Measurements from ENCODE around the gene MID1IP1.

DNA sequence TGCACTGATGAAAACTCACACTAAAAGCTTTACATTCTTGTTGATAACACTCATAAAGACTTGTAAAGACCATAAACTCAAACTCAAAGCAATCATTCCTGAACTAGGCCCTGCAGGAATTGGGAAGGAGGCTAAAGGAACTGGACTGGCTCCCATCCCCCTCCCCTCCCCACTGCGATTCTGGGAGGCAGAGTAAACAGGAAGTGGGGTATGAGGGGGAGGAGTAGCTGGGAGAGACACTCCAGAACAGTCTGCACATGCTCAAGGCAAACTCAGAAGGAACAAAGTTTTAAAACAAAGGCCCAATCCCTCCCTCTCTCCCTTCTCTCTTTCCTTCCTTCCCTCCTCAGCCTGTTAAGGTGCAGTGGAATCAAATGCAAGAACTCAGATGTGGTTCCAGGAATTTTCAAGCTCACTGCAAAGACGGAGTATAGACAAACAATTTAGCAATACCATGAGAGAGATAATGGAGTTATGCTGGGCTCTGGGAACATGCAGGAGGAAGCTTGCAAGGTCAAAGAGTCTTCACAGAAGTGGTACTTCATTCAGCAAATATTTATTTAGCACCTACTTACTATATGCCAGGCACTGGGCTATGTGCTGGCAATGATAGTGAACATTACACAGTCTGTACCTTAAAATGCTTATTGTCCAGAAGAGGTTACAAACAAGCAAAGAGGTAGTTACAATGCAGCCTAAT, 15.9 kb downstream of the MID1IP1 start:
- TF ChIP-seq, protein P1, sequence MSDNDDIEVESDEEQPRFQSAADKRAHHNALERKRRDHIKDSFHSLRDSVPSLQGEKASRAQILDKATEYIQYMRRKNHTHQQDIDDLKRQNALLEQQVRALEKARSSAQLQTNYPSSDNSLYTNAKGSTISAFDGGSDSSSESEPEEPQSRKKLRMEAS (IDR thresholded peaks at IDR 0.05), result peak; percentile 55
- no peak for TF ChIP-seq CBX8 (IDR thresholded peaks at IDR 0.05; ENCODE audit: borderline replicate concordance, low read depth, low read length)
- TF ChIP-seq, protein P2, sequence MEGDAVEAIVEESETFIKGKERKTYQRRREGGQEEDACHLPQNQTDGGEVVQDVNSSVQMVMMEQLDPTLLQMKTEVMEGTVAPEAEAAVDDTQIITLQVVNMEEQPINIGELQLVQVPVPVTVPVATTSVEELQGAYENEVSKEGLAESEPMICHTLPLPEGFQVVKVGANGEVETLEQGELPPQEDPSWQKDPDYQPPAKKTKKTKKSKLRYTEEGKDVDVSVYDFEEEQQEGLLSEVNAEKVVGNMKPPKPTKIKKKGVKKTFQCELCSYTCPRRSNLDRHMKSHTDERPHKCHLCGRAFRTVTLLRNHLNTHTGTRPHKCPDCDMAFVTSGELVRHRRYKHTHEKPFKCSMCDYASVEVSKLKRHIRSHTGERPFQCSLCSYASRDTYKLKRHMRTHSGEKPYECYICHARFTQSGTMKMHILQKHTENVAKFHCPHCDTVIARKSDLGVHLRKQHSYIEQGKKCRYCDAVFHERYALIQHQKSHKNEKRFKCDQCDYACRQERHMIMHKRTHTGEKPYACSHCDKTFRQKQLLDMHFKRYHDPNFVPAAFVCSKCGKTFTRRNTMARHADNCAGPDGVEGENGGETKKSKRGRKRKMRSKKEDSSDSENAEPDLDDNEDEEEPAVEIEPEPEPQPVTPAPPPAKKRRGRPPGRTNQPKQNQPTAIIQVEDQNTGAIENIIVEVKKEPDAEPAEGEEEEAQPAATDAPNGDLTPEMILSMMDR (IDR thresholded peaks at IDR 0.05; ENCODE audit: control extremely low read depth in 1 of 3, insufficient read depth in 1 of 3, low read depth in 1 of 3, low read length in 3 of 3), result no peak
